HL-60 (cell line): ENCODE measurements around the gene TPBGL.

ENCODE experiments used
- CTCF ChIP-seq: IDR thresholded peaks from one replicate; pipeline ENCODE4 v1.5.1; 2011; ENCODE audit warnings: low read length, control low read depth, inconsistent platforms; ENCODE audit not compliant: insufficient read depth
- POLR2AphosphoS5 ChIP-seq: IDR thresholded peaks from 2 replicates; pipeline ENCODE4 v1.6.1; 2012; ENCODE audit warnings: low read depth
- REST ChIP-seq: IDR thresholded peaks from 2 replicates; pipeline ENCODE4 v1.6.1; 2012; ENCODE audit warnings: low read depth; ENCODE audit not compliant: insufficient replicate concordance

- TF ChIP-seq POLR2AphosphoS5: no peak
- no peak for TF ChIP-seq CTCF
- no peak for TF ChIP-seq REST
Observed at GRCh38 chr11:75273411-75274391, 33.1 kb downstream of the TPBGL start.
